HT1080 (cell line): ENCODE measurements around the gene HRK. TPM values are rescaled to one million over a fixed set of nuclear protein-coding genes. Genes with fewer than 3 reads are reported as not detected.

Experiments used
- DNase-seq: peaks from one replicate; pipeline ENCODE4 v3.0.0-alpha.2; 2015; ENCODE audit warnings: low read depth
- total RNA-seq: library from RNA; depleted of rRNA; stranded (reverse); fragments of >200 nt; shearing (Covaris generic); gene quantifications from 2 replicates; pipeline ENCODE4 v1.2.3, GENCODE V29; 2014

The HRK gene
- total RNA-seq, 1 experiment from 2014 or later: 0.06 TPM

DNA sequence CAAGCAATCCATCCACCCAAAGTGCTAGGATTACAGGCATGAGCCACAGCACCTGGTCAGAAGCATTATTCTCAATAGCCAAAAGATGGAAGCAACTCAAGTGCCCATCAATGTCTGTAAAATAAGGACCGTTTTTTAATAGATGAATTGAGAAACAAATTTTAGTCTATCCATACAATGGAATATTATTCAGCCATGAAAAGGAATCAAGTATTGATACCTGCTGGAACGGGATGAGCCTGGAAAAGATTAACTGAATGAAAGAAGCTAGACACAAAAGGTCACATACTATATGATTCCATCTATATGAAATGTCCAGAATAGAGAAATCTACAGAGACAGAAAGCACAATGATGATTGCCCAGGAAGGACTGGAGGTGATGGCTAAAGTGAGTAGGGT lies 20.4 kb upstream of the HRK start:
- DNase-seq: no peak

DNA sequence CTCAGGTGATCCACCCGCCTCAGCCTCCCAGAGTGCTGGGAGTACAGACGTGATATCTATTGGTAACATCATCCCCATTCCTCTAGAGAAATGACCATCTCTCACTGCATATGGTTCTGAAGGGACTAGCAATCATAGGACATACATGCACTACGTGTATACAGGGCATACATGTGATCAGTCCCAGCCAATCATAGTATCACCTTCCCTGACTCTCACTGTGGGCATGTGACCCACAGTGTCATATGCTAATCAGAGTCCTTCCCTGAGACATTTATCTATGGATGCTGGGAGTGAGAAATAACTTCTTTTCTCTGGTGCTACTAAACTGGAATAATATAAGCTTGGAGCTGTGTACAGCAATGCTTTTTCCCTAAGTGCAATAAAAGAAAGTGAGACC lies 17.4 kb upstream of the HRK start:
- DNase-seq: no peak

DNA sequence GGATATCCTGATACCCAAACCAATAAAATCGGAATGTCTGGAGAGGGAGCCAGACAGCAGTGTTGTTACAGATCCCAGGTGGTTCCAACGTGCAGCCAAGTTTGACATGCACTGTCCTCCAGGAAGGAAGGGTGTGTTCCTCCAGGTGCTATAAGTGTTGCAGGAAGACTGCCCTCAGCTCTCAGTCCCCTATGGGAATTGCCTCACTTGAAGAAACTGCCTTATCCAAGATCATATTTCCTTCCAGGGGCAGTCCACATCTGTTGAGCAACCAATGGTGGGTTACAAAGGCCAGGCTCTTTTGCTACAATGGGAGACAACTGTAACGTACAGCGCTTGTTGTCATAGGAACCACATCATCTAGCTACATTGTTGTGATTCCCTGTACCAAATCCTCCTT lies 16.2 kb upstream of the HRK start:
- DNase-seq: no peak

DNA sequence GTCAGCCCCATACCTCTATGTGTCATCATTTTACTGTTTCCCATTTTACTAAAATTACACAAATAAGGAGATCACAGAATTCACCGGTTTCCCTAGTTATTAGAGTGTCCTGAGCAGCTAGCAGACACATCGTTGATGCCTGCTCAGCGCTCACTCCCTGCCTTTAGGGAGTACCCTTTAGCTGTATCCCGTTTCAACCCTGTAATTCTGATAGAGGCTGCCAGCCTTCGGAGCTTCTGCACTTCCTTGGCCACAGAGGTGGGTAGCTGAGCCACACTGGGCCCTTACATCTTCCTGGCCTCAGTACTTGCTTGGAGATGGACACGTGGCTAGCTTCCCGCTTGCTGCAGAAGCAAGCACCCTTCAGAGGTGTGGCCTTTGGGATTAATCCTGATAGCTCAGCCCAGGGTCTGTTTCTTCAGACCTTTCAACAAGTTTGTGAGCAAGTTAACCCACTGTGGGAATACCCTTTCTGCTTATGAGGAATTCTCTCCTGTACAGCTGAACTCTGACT lies 15.2 kb upstream of the HRK start:
- no peak for DNase-seq

DNA sequence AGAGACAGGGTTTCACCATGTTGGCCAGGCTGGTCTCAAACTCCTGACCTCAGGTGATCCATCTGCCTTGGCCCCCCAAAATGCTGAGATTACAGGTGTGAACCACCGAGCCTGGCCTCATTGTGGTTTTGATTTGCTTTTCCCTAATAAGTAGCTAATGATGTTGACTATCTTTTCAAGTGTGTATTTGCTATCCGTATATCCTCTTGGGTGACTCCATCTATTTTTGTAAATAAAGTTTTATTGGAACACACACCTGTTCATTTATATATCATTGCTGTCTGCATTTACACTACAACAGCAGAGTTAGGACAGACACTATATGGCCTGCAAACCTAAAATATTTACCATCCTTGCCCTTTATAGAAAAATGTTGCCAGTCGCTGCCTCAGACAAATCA lies 13.7 kb upstream of the HRK start:
- no peak for DNase-seq

DNA sequence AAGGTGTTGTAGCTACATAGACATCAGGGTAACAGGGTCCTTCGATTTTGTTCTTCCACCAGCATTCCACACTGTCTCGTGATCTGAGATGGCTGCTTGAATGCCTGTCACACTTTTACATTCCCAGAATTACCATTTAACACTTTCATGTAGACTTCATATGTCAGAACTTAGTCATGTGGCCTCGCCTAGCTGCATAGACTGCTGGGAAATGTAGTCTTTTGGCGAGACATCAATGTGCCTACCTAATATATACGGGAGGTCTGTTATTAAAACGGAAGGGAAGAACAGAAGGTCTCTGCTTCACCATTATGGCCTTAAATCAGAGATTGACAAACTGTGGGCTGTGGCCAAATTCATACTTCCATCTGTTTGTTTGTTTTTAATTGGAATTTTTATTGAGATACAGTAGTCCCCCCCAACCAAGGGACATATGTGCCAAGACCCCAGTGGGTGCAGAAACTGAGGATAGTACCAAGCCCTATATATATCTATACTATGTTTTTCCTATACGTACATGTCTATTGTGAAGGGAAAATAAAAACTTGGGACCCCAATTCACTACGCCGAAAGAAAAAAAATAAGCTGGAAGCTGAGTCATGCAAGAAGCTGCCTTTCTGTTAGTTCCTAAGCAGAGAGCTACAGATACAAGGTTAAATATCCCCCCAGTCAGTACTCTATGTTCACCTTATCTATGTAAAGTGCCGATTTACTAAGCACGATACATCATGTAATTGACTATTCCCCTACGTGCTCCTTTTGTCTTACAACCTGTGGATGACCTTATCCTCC lies 11.3 kb upstream of the HRK start:
- DNase-seq: no peak

DNA sequence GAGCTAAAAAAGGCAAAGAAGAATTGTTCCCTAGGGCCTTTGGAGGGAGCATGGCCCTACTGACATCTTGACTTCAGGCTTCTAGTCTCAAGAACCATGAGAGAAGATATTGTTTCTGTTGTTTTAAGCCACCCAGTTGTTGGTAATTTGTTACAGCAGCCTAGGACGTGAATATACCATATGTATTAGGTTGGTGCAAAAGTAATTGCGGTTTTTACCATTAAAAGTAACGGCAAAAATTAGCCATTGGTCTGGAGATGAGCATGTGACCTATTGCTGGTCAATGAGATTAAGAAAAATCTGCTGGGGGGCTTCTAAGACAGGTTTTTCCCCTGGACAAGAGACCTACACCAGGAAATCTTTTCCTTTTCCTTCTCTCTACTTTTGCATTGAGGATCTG lies 9.8 kb upstream of the HRK start:
- no peak for DNase-seq

DNA sequence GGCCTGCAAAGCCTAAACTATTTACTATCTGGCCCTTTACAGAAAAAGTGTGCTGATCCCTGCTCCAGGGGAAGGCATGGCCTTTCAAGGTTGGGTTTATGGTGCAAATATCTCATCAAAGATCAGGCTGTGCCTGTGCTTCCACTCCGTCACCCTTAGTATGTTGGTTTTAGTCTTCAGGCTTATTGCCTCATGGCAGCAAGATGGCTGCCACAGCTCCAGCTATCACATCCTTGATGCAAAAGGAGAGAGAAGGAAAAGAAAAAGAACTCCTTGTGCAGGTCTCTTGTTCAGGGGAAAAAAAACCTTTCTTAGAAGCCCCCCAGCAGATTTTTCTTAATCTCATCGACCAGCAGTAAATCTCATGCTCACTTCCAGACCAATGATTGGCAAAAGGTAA lies 9.1 kb upstream of the HRK start:
- no peak for DNase-seq

DNA sequence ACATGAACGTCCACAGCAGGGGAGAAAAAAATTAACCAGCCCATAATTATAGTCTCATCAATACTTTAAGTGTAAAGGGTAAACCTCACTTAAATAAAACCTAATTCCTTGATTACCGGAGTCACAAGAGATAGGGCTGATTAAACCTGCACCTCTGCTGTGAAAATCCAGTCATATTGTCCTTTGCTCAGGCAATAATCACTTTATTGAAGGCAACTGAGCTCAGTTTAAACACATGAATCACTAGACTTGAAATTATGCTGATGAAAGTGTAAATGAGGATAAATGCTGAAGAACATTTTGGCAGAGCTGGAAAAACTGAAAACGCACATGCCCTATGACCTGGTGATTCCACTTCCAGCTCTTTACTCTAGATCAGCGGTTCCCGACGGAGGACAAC lies 6.7 kb upstream of the HRK start:
- DNase-seq: no peak

DNA sequence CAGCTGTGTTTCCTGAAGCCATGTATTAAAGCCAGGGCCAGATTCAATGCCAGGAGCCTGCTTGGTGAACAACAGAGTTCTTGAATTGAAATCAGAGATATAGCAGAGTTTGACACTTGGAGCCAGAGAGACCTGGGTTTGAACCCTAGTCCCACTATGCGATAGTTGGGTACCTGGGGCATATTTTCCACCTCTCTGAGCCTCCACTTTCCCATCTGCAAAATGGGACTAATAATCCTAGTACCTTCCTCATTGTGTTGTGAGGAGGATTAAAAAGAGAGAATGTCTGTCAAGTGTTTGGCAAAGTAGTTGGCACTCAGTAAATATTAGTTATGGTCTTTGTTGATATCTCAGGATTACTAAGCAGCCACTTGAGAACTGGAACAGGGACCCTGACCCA lies 6.0 kb upstream of the HRK start:
- no peak for DNase-seq

DNA sequence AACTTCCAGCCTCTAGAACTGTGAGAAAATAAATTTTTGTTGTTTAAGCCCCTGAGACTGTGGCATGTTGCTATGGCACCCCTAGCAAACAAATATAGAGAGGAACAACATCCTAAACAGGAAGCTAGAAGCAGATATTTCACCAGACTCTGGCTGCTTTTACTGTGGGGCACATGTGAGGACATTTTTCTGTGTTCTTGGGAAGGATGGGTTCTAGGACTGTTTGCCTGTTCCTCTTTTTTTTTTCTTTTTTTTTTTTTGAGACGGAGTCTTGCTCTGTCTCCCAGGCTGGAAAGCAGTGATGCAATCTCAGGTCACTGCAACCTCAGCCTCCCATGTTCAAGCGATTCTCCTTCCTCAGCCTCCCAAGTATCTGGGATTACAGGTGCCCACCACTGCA lies 4.2 kb upstream of the HRK start:
- DNase-seq: no peak

DNA sequence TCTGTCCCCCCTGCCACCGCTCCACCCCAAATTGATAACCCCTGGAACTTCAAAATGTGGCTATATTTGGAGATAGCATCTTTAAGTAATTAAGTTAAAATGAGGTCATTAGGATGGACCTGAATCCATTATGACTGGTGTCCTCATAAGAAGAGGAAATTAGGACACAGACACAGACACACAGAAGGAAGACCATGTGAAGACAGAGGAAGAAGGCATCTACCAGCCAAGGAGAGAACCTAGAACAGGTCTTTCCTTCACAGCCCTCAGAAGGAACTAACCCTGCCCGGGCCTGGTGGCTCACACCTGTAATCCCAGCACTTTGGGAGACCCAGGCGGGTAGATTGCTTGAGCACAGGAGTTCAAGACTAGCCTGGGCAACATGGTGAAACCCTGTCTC lies 3.6 kb upstream of the HRK start:
- no peak for DNase-seq

DNA sequence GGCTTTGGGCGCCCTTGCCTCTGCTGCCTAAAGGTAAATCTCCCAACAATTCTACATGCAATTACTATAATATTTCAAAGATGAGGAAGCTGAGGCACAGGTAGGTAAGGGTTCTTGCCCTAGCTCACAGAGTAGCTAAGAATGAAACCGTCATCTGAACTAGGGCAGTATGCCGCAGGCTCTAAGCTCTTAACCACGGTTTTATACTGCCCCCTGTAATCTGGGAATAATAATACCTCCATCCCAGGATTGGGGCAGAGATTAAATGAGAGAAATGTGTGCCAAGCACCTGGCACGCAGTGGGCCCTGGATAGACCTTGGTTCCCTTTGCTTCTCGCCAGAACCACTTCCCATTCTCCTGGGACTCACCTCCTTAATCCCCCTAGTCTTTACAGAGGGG lies 1.5 kb upstream of the HRK start:
- DNase-seq: no peak

DNA sequence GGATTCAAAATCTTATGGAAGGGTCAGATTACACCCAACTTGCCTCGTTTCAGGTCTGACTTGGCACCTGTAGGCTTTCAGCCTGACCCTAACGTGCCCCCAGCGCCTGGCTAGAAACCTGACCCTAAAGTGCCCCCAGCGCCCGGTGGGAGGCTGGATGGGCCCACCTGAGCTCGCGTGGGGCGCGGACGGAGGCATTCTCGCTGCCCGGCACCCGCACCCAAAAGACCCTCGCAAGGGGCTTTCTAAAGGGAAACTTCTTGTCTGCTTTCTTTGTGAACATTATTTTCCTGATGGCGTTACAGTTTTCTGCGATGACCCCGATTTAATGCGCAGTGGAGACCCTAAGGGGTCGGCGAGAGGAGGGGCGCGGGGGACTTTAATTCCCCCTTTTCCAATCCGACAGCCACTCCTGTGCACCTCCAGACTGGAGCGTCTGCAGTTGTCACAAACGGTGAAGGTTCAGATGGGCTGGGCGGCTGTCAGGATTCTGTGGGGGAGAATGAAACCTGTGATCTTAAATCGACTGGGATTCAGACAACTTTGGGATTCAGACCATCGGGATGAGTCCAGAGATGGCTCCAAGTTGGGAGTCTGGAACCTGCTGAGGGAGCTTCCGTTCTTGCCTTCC lies 751 bp upstream of the HRK start:
- DNase-seq: no peak

DNA sequence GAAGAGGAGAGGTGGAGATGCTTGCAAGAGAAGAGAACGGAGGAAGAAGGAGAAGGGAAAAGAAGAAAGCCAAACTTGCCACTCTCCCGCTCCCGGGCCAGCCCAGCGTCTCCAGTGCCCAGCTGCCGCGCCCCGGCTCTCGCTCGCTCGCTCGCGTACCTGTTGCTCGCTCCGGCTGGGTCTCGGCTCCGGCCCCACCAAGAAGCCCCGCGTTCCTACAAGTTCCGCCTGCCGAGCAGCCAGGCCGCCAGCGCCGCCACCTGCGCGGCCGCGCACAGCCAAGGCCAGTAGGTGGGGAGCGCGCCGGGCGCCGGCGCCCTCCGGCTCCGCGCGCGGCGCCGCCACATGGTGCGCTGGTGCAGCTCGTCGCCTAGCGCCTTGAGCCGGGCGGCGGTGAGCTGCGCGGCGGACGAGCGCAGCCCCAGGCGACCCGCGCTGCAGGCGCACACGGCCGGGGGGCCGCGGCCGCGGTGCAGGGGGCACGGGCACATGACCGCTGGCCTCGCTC lies 370 bp downstream of the HRK start:
- DNase-seq: no peak

DNA sequence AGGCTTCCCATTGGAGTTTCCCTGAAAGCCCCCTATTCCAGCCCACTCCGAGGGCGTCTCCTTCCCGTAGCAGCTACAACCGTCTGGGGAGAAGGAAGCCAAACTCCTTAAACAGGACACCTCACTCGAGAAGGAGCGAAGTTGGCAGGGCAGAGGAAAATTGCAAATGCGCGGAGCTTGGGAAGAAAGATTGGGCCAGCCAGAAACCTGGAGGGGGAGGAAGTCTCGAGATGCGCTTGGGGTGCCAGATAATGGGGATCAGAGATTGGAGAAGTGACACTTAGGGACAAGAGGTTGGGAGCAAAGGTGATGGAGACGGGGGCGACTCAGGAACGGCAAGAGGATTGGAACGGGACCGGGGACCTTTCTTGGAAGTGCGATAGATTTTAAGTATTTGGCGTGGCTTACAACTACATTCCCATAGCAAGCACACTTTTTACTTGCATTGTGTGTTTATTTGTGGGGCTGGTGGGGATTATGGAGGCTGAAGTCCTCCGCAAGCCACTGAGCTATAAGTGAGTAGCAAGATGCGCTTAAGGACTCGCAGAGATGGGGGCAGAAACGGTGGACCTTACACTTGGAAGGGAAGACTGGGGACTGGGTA lies 926 bp downstream of the HRK start:
- no peak for DNase-seq

DNA sequence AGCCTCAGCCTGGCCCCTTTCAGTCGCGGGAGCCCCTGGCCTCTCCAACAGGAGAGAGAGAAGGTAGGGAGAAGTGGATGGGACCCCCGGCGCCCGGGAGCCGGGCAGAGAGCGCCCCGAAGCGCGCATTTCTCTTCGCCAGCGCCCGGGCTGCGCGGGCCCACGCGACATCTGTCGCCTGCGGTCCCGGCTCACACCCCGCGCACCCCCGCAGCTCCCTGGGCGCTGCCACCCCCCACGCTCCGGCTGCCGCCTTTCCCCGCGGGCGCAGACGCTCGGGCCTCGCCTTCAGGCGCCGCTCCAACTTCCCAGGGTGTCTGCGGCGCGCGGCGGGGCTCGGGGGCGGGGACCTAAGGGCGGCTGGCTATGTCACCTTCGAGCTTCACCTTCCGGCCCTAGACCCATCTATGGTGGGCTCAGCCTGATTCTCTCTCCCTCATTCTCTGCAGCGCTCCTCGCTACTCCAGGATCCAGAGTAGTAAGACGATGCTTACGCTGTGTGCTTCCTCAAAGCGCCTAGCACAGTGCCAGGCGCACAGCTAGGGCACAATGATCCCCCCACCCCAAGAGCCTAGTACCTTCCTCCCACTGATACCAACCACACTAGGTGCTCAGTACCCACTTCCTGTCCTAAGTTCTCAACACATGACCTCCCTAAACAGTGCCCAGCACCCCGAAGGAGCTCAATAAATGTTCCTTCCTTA lies 1.6 kb downstream of the HRK start:
- DNase-seq: no peak

DNA sequence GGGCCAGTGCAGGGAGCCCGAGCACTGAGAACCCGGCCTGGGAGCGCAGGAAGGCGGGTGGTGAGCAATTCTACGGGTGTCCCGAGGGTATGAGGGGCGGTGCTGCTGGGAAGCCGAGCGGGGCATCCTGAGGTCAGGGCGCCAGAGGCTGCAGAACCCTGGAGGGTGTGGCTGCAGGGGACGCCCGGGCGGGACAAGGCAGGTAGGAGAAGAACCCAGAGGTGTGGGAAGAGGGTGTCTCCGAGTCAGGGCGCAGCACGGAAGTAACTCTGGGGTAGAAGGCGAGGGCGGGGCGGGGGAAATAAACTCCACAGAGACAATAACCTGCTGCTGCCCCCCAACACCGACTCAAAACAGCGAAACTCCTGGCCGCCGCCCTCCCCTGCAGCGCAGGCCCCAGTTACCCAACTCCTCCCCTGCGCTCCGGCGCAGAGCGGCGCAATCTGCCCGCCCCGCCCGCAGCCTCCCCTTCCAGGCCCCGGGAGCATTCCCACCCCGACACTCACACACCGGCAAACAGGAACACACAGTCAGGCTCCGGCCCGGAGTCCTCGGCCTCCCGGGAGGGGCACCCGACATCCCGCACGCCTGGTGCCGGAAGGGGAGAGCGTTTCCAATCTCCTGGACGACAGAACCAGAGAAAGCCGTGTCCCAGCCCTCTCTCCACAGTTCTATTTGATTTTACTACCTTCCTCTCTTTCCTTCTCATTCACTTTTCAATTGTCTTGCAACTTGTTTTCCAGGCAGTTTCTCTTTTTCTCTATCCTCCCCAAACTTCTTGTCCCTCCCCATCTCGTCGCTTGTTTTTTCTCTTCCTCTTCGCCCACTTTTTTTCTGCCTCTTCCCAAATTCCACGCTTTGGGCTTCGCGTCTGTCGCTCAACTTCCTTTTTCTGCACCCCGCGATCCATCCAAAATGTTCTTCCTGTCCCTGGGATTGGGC lies 2.4 kb downstream of the HRK start:
- no peak for DNase-seq

DNA sequence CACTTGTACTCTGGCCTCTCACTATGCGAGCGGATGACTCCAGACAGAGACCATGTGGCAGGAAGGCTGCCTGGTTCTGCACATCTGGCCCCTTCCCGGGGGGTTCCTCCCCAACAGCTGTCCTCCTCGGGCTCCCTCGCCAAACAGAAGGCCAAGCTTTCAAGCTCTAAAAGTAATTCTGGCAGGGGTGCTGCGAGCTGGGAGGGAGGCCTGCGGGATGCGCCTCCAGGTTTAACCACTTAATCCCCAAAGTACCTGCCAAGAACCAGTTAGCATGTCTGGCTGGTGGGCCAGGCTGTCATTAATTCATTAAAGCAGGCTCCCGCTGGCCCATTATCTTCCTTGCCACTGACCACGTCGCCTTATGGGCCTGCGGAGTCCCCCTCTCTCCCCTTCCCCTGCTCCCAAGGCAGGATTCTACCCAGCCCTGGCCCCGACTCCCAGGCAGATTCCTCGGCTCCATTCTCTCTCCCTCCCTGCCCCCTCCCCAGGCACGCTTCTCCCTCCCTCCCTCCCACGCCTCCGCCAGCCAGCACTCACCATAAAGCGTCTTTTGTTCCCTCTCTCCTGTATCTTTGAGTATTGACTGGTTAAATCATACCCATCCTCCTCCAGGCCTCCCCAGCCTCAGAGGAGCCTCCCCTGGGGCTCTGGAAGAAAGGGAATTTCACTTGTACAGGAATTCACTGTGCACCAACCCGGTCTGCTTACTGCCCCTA lies 4.9 kb downstream of the HRK start:
- DNase-seq: no peak
